HG02973 (cell line): ENCODE measurements around the gene PPP5C.
"Not testable (repeated sequence)": the region's sequence is repeated elsewhere in the genome, so short reads cannot be mapped to it uniquely, and the experiment has no call there.

ENCODE experiments used
- ATAC-seq: cut with Tn5 transposase; IDR thresholded peaks from one replicate; pipeline ENCODE4 v1.9.1; 2021; ENCODE audit warnings: moderate library complexity; ENCODE audit not compliant: unreplicated experiment

PPP5C gene

GRCh38 chr19:46346821-46347571 is at the start of gene PPP5C:
Gene PPP5C (plus strand): TSS chr19:46347087. CDS start chr19:46347097, 10 bp downstream.
- peak; percentile 55 for ATAC-seq

- ATAC-seq, result no peak
These were observed 49.0 kb upstream of the PPP5C start for GRCh38 chr19:46297700-46298478.

DNA sequence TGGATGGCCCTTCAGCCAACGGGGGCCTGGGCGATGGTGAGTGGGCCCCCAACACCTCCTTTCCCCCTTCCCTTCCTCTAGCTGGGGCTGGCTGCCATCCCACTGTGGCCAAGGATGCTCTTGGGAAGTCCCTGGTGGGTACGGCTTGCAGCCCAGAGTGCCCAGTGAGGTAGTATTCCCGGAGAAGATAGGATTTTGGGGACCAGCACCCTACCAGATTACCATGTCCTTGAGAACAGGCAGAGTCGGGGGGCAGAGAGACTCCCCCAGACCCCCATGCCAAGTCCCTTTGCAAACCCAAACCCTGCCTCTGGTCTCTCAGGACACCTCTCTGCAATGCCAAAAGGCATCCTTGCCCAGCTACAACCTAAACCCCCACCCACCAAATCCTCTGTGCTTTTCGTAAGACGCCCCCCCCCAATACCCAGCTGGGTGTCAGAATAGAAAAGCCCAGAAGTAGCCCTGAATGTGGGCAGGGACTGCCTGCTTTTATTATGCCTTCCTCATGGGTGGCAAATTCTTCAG is 48.3 kb upstream of the PPP5C start:
- ATAC-seq, result no peak

DNA sequence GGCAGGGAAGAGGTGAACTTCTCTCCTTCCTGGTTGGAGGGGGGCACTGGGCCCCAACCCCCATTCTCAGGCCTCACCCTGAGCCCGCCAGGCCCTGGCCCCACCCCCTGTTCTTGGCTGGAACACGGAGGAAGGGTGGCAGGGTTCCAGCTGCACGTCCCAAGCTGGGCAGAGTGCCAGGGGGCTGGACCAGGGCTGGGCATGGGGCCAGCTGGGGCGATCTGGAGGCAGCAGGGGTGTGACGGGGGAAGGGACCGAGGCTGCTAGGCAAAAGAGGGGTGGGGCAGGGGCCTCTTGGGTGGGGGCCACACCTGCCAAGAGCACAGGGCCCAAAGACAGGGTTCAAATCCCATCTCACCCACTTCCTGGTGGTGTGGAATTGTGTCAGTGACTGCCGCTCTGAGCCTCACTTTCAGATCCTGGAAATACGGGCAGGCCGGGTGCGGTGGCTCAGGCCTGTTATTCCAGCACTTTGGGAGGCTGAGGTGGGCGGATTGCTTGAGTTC is 47.8 kb upstream of the PPP5C start:
- no peak for ATAC-seq

DNA sequence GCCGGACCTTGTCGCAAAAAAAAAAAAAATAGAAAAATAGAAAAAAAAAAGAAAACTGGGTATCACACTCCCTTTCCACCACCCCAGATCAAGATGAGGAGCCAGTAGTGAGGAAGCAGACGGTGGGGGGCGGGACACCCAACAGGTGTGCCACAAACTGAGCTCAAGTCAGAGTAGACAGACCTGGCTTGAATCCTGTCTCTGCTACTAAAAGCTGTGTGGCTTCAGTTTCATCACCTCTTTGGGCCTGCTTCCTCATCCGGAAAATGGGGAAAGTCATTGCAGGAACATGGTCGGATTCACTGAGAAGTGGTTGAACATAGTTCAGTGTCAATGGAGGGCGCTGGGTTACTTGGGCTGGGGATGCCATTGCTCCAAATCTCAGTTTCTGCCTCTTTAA is 47.2 kb upstream of the PPP5C start:
- ATAC-seq, result no peak

DNA sequence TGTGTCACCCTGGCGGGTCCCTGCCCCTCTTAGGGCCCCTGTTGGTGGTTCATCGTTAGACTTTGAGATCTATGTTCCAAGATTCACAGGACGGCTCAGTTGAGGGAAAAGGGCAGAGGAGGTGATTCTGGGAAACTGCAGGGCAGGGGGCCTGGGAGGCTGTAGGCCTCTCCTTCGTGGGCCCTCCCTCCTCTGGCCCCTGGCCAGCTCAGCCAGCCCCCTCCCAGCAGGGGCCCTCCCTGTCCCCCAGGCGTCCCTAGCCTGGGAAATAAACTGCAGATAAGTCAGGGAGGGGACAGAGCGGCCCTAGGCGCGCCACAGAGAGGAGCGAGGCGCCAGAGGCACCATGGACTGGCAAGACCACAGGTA is 43.6 kb upstream of the PPP5C start:
- no peak for ATAC-seq

- no peak for ATAC-seq
These were observed 43.0 kb upstream of the PPP5C start for GRCh38 chr19:46303691-46304397.

GRCh38 chr19:46306501-46306900 is 40.4 kb upstream of the PPP5C start:
- no peak for ATAC-seq

GRCh38 chr19:46308510-46308909 is 38.4 kb upstream of the PPP5C start:
- no peak for ATAC-seq

DNA sequence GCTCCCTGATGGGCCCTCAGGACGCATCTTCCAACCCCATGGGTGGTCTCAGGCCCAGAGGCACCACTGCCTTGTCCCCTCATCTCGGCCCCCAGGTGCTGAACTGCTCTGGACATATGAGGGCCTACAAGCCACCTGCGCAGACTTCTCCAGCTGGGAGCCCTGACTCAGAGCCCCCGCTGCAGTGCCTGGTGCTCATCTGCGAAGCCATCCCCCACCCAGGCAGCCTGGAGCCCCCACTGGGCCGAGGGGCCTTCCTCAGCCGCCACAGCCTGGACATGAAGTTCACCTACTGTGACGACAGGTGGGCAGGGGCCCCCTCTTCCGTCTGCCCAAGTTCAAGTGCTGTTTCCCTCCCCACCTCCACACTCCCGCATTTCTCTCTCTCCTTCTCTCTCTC is 37.8 kb upstream of the PPP5C start:
- no peak for ATAC-seq

- ATAC-seq, result no peak
These were observed 35.4 kb upstream of the PPP5C start for GRCh38 chr19:46311444-46311843.

DNA sequence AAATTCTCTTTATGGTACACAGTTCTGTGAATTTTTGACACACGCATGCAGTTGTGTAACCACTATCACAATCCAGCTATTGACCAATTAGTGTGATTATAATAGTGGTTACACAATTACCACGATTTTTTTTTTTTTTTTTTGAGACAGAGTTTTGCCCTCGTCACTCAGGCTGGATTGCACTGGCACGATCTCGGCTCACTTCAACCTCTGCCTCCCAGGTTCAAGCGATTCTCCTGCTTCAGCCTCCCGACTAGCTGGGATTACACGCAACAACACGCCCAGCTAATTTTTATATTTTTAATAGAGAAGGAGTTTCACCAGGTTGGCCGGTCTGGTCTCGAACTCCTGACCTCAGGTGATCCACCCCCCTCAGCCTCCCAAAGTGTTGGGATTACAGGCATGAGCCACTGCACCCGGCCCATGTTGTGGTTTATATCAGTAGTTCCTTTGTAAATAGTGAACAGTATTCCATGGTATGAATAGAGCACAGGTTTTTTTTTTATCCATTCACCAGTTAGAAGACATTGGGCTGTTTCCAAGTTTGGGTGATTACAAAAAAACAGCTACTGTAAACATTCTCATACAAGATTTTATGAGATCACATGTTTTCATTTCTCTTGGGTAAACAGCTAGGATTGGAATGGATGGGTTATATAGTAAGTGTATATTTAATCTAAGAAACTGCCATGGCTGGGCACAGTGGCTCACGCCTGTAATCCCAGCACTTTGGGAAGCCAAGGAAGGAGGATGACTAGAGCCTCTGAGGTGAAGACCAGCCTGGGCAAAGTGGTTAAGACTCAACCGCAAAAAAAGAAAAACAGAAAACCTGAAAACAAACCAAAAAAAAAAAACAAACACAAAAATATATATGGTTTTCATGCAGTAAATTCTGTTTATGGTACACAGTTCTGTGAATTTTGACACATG is 33.1 kb upstream of the PPP5C start:
- not testable (repeated sequence) for ATAC-seq

DNA sequence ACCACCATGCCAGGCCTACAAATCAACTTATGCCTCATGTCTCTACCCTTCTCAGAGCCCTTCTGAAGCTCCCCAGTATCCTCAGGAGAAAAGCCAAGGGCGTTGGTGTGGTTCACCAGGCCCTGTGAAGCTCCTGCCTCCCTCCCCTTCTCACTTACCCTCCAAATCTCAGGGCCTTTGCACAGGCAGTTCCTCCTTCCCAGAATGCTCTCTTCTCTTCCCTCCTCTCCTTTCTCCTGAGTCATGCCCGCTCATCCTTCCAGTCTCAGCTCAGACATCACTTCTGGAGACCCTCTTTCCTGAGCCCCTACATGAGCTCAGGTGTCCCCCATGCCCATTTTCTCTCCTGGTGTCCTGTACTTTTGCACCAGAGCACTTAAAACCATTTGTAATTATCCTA is 29.5 kb upstream of the PPP5C start:
- no peak for ATAC-seq

DNA sequence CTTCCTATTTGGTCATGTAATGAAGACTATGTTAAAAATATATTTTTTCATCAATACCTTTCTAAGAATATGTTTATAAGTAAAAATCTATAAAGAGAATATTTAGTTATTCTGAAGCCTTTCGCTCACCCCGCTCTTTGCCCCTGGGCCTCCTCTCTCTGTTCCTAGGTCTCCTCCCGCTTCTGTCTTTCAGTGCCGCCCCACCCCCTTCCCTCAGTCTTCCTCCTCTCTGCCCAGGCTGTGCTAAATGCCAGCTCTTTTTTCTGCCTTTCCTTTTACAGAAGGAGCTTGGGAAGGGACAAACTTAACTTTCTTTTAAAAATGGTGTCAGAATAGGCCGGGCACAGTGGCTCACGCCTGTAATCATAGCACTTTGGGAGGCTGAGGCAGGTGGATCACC is 27.3 kb upstream of the PPP5C start:
- no peak for ATAC-seq

- ATAC-seq, result no peak
These were observed 26.3 kb upstream of the PPP5C start for GRCh38 chr19:46320559-46320958.

- no peak for ATAC-seq
These were observed 25.2 kb upstream of the PPP5C start for GRCh38 chr19:46321653-46322052.

GRCh38 chr19:46323227-46323626 is 23.7 kb upstream of the PPP5C start:
- ATAC-seq, result not testable (repeated sequence)

GRCh38 chr19:46324277-46324676 is 22.6 kb upstream of the PPP5C start:
- ATAC-seq, result no peak

- no peak for ATAC-seq
These were observed 20.3 kb upstream of the PPP5C start for GRCh38 chr19:46326608-46327007.

- no peak for ATAC-seq
These were observed 18.8 kb upstream of the PPP5C start for GRCh38 chr19:46328079-46328478.
